Measurements from ENCODE around the gene ANOS1.

ANOS1 gene

DNA sequence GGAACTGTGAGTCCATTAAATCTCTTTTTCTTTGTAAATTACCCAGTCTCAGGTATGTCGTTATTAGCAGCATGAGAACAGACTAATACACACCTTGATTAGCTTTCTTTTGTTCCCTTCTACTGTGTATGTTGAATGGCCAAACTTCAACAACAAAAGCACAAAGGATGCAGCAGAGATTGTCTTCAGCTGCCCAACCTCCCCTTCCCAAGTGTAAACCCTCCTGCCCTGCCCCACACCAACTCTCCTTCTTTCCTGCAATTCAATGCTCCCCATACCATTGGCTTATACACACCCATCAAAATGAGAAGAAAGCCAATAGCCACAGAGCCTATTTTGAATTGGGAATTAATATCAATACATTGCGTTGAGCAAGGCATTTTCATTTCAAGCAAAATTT, 27.8 kb downstream of the ANOS1 start:
- H4K20me1 ChIP-seq (ENCODE audit: insufficient read depth, low read length): no peaks in the 10 kb centered on the region
- H3K9me3 ChIP-seq (ENCODE audit: low read length): no peaks in the 10 kb centered on the region
- no peaks in the 10 kb centered on the region for H3K79me2 ChIP-seq (ENCODE audit: insufficient read depth, low read length)
- H3K4me1 ChIP-seq (ENCODE audit: insufficient read depth, low read length, severe bottlenecking): no peaks in the 10 kb centered on the region
- no peak overlapping the region for H3K4me2 ChIP-seq (ENCODE audit: low read length)
- no peaks in the 10 kb centered on the region for H3F3A ChIP-seq (ENCODE audit: insufficient read depth, low read length)
- no peak overlapping the region for H3K27ac ChIP-seq (ENCODE audit: low read depth, low read length, poor library complexity, severe bottlenecking)
- H3K9me2 ChIP-seq (ENCODE audit: low read depth, low read length): no peaks in the 10 kb centered on the region
- no peak overlapping the region for H3K4me3 ChIP-seq (ENCODE audit: low read depth, low read length, poor library complexity, severe bottlenecking)
- no peaks in the 10 kb centered on the region for H3K36me3 ChIP-seq (ENCODE audit: insufficient read depth, low read length)
- H3K27me3 ChIP-seq (ENCODE audit: insufficient read depth, low read length): no peaks in the 10 kb centered on the region
- no peak overlapping the region for H3K9ac ChIP-seq (ENCODE audit: low read length)
- TF ChIP-seq, protein P1, sequence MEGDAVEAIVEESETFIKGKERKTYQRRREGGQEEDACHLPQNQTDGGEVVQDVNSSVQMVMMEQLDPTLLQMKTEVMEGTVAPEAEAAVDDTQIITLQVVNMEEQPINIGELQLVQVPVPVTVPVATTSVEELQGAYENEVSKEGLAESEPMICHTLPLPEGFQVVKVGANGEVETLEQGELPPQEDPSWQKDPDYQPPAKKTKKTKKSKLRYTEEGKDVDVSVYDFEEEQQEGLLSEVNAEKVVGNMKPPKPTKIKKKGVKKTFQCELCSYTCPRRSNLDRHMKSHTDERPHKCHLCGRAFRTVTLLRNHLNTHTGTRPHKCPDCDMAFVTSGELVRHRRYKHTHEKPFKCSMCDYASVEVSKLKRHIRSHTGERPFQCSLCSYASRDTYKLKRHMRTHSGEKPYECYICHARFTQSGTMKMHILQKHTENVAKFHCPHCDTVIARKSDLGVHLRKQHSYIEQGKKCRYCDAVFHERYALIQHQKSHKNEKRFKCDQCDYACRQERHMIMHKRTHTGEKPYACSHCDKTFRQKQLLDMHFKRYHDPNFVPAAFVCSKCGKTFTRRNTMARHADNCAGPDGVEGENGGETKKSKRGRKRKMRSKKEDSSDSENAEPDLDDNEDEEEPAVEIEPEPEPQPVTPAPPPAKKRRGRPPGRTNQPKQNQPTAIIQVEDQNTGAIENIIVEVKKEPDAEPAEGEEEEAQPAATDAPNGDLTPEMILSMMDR (IDR thresholded peaks at IDR 0.05; ENCODE audit: low read length): no peak
- no peak for TF ChIP-seq EZH2 (IDR thresholded peaks at IDR 0.05; ENCODE audit: borderline replicate concordance, low read length)
- no peak overlapping the region for H2AFZ ChIP-seq (ENCODE audit: low read length)

DNA sequence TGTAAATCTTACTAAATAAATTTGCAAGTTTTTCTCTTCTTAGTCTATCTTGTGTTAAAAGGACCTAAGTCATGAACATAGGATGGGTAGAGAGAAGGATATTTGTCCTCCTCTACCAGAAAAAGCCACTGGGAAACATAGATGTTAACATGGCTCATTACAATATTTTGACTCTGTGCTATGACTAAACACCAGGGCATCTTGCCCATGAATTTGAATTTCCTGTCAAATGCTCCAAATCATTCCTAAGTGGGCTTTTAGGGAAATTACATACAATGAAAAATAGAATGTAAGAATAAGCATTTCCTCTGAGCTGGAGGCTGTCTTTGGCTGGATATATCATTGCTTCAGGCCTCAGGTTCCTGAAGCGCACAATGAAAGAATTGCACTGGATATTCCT, 39.1 kb downstream of the ANOS1 start:
- TF ChIP-seq EZH2 (IDR thresholded peaks at IDR 0.05; ENCODE audit: borderline replicate concordance, low read length): no peak
- TF ChIP-seq, protein P1 (IDR thresholded peaks at IDR 0.05; ENCODE audit: low read length): no peak
- Histone ChIP-seq H3K4me2 (ENCODE audit: low read length) (no peak overlapping the region), H3K27me3 (ENCODE audit: insufficient read depth, low read length) (no peaks in the 10 kb centered on the region), H3K9me2 (ENCODE audit: low read depth, low read length) (no peaks in the 10 kb centered on the region), H3K4me3 (ENCODE audit: low read depth, low read length, poor library complexity, severe bottlenecking) (no peak overlapping the region), H3K9me3 (ENCODE audit: low read length) (no peaks in the 10 kb centered on the region), H3K4me1 (ENCODE audit: insufficient read depth, low read length, severe bottlenecking) (no peaks in the 10 kb centered on the region), H2AFZ (ENCODE audit: low read length) (no peak overlapping the region), H3K79me2 (ENCODE audit: insufficient read depth, low read length) (no peaks in the 10 kb centered on the region), H3K9ac (ENCODE audit: low read length) (no peak overlapping the region), H3K36me3 (ENCODE audit: insufficient read depth, low read length) (no peaks in the 10 kb centered on the region), H3F3A (ENCODE audit: insufficient read depth, low read length) (no peaks in the 10 kb centered on the region), H3K27ac (ENCODE audit: low read depth, low read length, poor library complexity, severe bottlenecking) (no peak overlapping the region), H4K20me1 (ENCODE audit: insufficient read depth, low read length) (no peaks in the 10 kb centered on the region)

DNA sequence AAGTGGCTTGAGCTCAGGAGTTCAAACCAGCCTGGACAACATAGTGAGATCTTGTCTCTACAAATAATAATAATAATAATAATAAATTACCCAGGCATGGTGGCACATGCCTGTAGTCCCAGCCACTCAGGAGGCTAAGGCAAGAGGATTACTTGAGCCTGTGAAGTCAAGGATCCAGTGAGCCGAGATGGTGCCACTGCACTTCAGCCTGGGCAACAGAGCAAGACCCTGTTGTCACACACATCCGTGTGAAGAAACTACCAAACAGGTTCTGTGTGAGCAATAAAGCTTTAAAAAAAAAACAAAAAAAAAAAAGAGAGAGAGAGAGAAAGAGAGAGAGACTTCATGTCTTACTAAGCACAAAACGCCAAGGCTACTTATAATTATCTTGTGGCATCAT, 42.5 kb downstream of the ANOS1 start:
- no peaks in the 10 kb centered on the region for H3K9me3 ChIP-seq (ENCODE audit: low read length)
- no peak overlapping the region for H3K9ac ChIP-seq (ENCODE audit: low read length)
- no peak overlapping the region for H3K27ac ChIP-seq (ENCODE audit: low read depth, low read length, poor library complexity, severe bottlenecking)
- H3K79me2 ChIP-seq (ENCODE audit: insufficient read depth, low read length): no peaks in the 10 kb centered on the region
- H4K20me1 ChIP-seq (ENCODE audit: insufficient read depth, low read length): no peaks in the 10 kb centered on the region
- TF ChIP-seq, protein P1 (IDR thresholded peaks at IDR 0.05; ENCODE audit: low read length): no peak
- no peak overlapping the region for H3K4me3 ChIP-seq (ENCODE audit: low read depth, low read length, poor library complexity, severe bottlenecking)
- H3K36me3 ChIP-seq (ENCODE audit: insufficient read depth, low read length): no peaks in the 10 kb centered on the region
- no peaks in the 10 kb centered on the region for H3K9me2 ChIP-seq (ENCODE audit: low read depth, low read length)
- H3F3A ChIP-seq (ENCODE audit: insufficient read depth, low read length): no peaks in the 10 kb centered on the region
- no peaks in the 10 kb centered on the region for H3K4me1 ChIP-seq (ENCODE audit: insufficient read depth, low read length, severe bottlenecking)
- H3K27me3 ChIP-seq (ENCODE audit: insufficient read depth, low read length): no peaks in the 10 kb centered on the region
- H2AFZ ChIP-seq (ENCODE audit: low read length): no peak overlapping the region
- H3K4me2 ChIP-seq (ENCODE audit: low read length): no peak overlapping the region

Data from OCI-LY1 (cell line).